Vagina (tissue), 2 donors: ENCODE results near the gene TPGS1. TPM values are rescaled to one million over a fixed set of nuclear protein-coding genes. Genes with fewer than 3 reads are reported as not detected.

Experiments used
- DNase-seq, 2 donors: peaks; one replicate each; pipeline ENCODE4 v3.0.0-alpha.2; 2017; ENCODE audit errors: extremely low spot score in 2 of 2
- H3K27ac ChIP-seq: fragments of 200-600 bp; sonication (generic); one replicate; pipeline ENCODE4 v1.5.1; 2019
- H3K27me3 ChIP-seq: fragments of 200-600 bp; sonication (generic); one replicate; pipeline ENCODE4 v1.5.1; 2019
- H3K36me3 ChIP-seq, 2 donors: fragments of 200-600 bp; sonication (generic); one replicate each; pipeline ENCODE4 v1.5.1; 2017 to 2019
- H3K4me1 ChIP-seq: fragments of 200-600 bp; sonication (generic); one replicate; pipeline ENCODE4 v1.5.1; 2019
- H3K4me3 ChIP-seq, 2 donors: fragments of 200-600 bp; sonication (generic); 1 replicate in 1 of 2; 2 replicates in 1 of 2; pipeline ENCODE4 v1.5.1; 2016 to 2019
- H3K9me3 ChIP-seq: fragments of 200-600 bp; sonication (generic); one replicate; pipeline ENCODE4 v1.5.1; 2019
- CTCF ChIP-seq, 3 experiments: fragments of 450-650 bp in 2 of 3; fragments of 200-600 bp in 1 of 3; sonication (generic) in 1 of 3; IDR thresholded peaks; one replicate each; pipeline ENCODE4 v1.5.1; 2017 to 2019; ENCODE audit warnings: antibody characterized with exemption in 3 of 3, mild to moderate bottlenecking in 2 of 3, moderate library complexity in 2 of 3
- POLR2A ChIP-seq, 2 donors: fragments of 450-650 bp; IDR thresholded peaks; one replicate each; pipeline ENCODE4 v1.6.1; 2017; ENCODE audit warnings: antibody characterized with exemption in 2 of 2, mild to moderate bottlenecking in 2 of 2, moderate library complexity in 2 of 2
- POLR2AphosphoS5 ChIP-seq, 2 donors: sonication (generic); formaldehyde crosslinking; IDR thresholded peaks; one replicate each; pipeline ENCODE4 v1.9.0; 2017; ENCODE audit warnings: antibody characterized with exemption in 2 of 2, mild to moderate bottlenecking in 2 of 2, low read depth in 1 of 2; ENCODE audit not compliant: insufficient read depth in 1 of 2
- intact Hi-C: fragments of 100-400 bp; cut with DNase I; formaldehyde crosslinking; loops from one replicate; pipeline ENCODE4 v1.15.1; 2023
- total RNA-seq: library from RNA; depleted of rRNA; stranded (reverse); fragments of >200 nt; gene quantifications from one replicate; pipeline ENCODE4 v1.2.3, GENCODE V29; 2016

The TPGS1 gene
- total RNA-seq, 1 donor from 2014 or later = 39.5 TPM

GRCh38 chr19:558770-559439 is 51.6 kb downstream of the TPGS1 start:
- DNase-seq = no peak
- no peaks in the 10 kb centered on the region for H3K27me3 ChIP-seq
- H3K36me3 ChIP-seq = no peaks in the 10 kb centered on the region
- H3K9me3 ChIP-seq = no peaks in the 10 kb centered on the region
- intact Hi-C loops = no loop called here
- H3K4me3 ChIP-seq = no peak overlapping the region
- no peak overlapping the region for H3K27ac ChIP-seq
- peaks cover 19% of the 10 kb centered on the region for H3K4me1 ChIP-seq
- TF ChIP-seq POLR2AphosphoS5 (IDR thresholded peaks at IDR 0.05; ENCODE audit: insufficient read depth in 1 of 2, low read depth in 1 of 2) = no peak
- no peak for TF ChIP-seq POLR2A (IDR thresholded peaks at IDR 0.05)
- TF ChIP-seq CTCF (IDR thresholded peaks at IDR 0.05) = no peak

- peaks cover 19% of the 10 kb centered on the region for H3K4me1 ChIP-seq
- DNase-seq = no peak
- TF ChIP-seq POLR2AphosphoS5 (IDR thresholded peaks at IDR 0.05; ENCODE audit: insufficient read depth in 1 of 2, low read depth in 1 of 2) = no peak
- TF ChIP-seq CTCF (IDR thresholded peaks at IDR 0.05) = no peak
- no peak for TF ChIP-seq POLR2A (IDR thresholded peaks at IDR 0.05)
- H3K36me3 ChIP-seq = no peaks in the 10 kb centered on the region
- intact Hi-C loops = no loop called here
- H3K27me3 ChIP-seq = no peaks in the 10 kb centered on the region
- H3K9me3 ChIP-seq = no peaks in the 10 kb centered on the region
- no peak overlapping the region for H3K4me3 ChIP-seq
- no peak overlapping the region for H3K27ac ChIP-seq
Observed at GRCh38 chr19:560121-560520, 52.8 kb downstream of the TPGS1 start.

GRCh38 chr19:566403-566802 is 59.1 kb downstream of the TPGS1 start:
- DNase-seq = peak in 1 of 2 donors; percentile 93
- Histone ChIP-seq H3K4me3 (peak overlapping the region in 1 of 2 donors; percentile 17), H3K4me1 (peaks cover 16% of the 10 kb centered on the region), H3K36me3 (no peaks in the 10 kb centered on the region), H3K9me3 (no peaks in the 10 kb centered on the region), H3K27me3 (no peaks in the 10 kb centered on the region), H3K27ac (peak overlapping the region; percentile 35)
- no peak for TF ChIP-seq POLR2A (IDR thresholded peaks at IDR 0.05)
- TF ChIP-seq POLR2AphosphoS5 (IDR thresholded peaks at IDR 0.05; ENCODE audit: insufficient read depth in 1 of 2, low read depth in 1 of 2) = peak; percentile 64 to 89
- intact Hi-C loops = no loop called here

- Histone ChIP-seq H3K27me3 (no peaks in the 10 kb centered on the region), H3K4me3 (peak overlapping the region in 1 of 2 donors; percentile 17), H3K4me1 (peaks cover 21% of the 10 kb centered on the region), H3K36me3 (no peaks in the 10 kb centered on the region), H3K9me3 (no peaks in the 10 kb centered on the region), H3K27ac (peak overlapping the region; percentile 35)
- TF ChIP-seq POLR2AphosphoS5 (IDR thresholded peaks at IDR 0.05; ENCODE audit: insufficient read depth in 1 of 2, low read depth in 1 of 2) (no peak), CTCF (IDR thresholded peaks at IDR 0.05) (no peak), POLR2A (IDR thresholded peaks at IDR 0.05) (no peak)
- DNase-seq = no peak
- intact Hi-C loops = no loop called here
Observed at GRCh38 chr19:566844-567243, 59.5 kb downstream of the TPGS1 start.

GRCh38 chr19:567296-567900 is 60.1 kb downstream of the TPGS1 start:
- no peaks in the 10 kb centered on the region for H3K27me3 ChIP-seq
- H3K9me3 ChIP-seq = no peaks in the 10 kb centered on the region
- TF ChIP-seq POLR2A (IDR thresholded peaks at IDR 0.05) (no peak), CTCF (IDR thresholded peaks at IDR 0.05) (no peak), POLR2AphosphoS5 (IDR thresholded peaks at IDR 0.05; ENCODE audit: insufficient read depth in 1 of 2, low read depth in 1 of 2) (no peak)
- H3K27ac ChIP-seq = peak overlapping the region; percentile 35
- H3K36me3 ChIP-seq = no peaks in the 10 kb centered on the region
- H3K4me3 ChIP-seq = no peak overlapping the region
- DNase-seq = no peak
- H3K4me1 ChIP-seq = peaks cover 21% of the 10 kb centered on the region
- intact Hi-C loops = no loop called here

Other genes starting within 250 kb of the TPGS1 start
- gene PLPP2, start 216.1 kb upstream of the TPGS1 start, total RNA-seq = 49.4 TPM
- 30.7 TPM for gene MIER2, start 162.7 kb upstream of the TPGS1 start, total RNA-seq
- gene C2CD4C, start 98.3 kb upstream of the TPGS1 start, total RNA-seq = 2.2 TPM
- gene SHC2, start 46.5 kb upstream of the TPGS1 start, total RNA-seq = 26.0 TPM
- gene MADCAM1, start 11.0 kb upstream of the TPGS1 start, total RNA-seq = 0.49 TPM
- gene CDC34, start 24.3 kb downstream of the TPGS1 start, total RNA-seq = 62.6 TPM
- not detected for gene GZMM, start 36.6 kb downstream of the TPGS1 start, total RNA-seq
- gene BSG, start 65.1 kb downstream of the TPGS1 start, total RNA-seq = 231 TPM
- 0.25 TPM for gene HCN2, start 82.4 kb downstream of the TPGS1 start, total RNA-seq
- gene POLRMT, start 126.0 kb downstream of the TPGS1 start, total RNA-seq = 33.9 TPM
- not detected for gene FGF22, start 132.4 kb downstream of the TPGS1 start, total RNA-seq
- 68.0 TPM for gene RNF126, start 155.7 kb downstream of the TPGS1 start, total RNA-seq
- 129 TPM for gene FSTL3, start 168.9 kb downstream of the TPGS1 start, total RNA-seq
- not detected for gene PRSS57, start 188.0 kb downstream of the TPGS1 start, total RNA-seq
- 40.0 TPM for gene PALM, start 201.4 kb downstream of the TPGS1 start, total RNA-seq
- 0.49 TPM for gene MISP, start 243.6 kb downstream of the TPGS1 start, total RNA-seq